Stomach (tissue), 9 donors: ENCODE data around the gene JAGN1. TPM values are rescaled to one million over a fixed set of nuclear protein-coding genes. Genes with fewer than 3 reads are reported as not detected.
"Not testable (repeated sequence)": the region's sequence is repeated elsewhere in the genome, so short reads cannot be mapped to it uniquely, and the experiment has no call there.

Source experiments
- DNase-seq, 2 donors: peaks; one replicate each; pipeline versions ENCODE4 v3.0.0 to v3.0.0-alpha.2; 2013 to 2019
- H3K27ac ChIP-seq, 5 donors: fragments of 200-600 bp in 4 of 5; sonication (generic) in 4 of 5; one replicate each; pipeline ENCODE4 v1.5.1; 2013 to 2019; ENCODE audit warnings: mild to moderate bottlenecking in 1 of 5, moderate library complexity in 1 of 5
- H3K27me3 ChIP-seq, 3 donors: fragments of 200-600 bp; sonication (generic); one replicate each; pipeline ENCODE4 v1.5.1; 2017 to 2019; ENCODE audit warnings: mixed run types in 1 of 3
- H3K36me3 ChIP-seq, 4 donors: fragments of 200-600 bp; sonication (generic); 1 replicate in 3 of 4; 2 replicates in 1 of 4; pipeline ENCODE4 v1.5.1; 2016 to 2019
- H3K4me1 ChIP-seq, 4 donors: fragments of 200-600 bp; sonication (generic); one replicate each; pipeline ENCODE4 v1.5.1; 2016 to 2019
- H3K4me3 ChIP-seq, 4 donors: fragments of 200-600 bp; sonication (generic) in 3 of 4; one replicate each; pipeline ENCODE4 v1.5.1; 2016 to 2019; ENCODE audit warnings: mild to moderate bottlenecking in 1 of 4
- H3K9me3 ChIP-seq, 4 donors: fragments of 200-600 bp; sonication (generic); one replicate each; pipeline ENCODE4 v1.5.1; 2016 to 2019
- EP300 ChIP-seq: sonication (generic); formaldehyde crosslinking; IDR thresholded peaks from one replicate; pipeline ENCODE4 v1.6.1; 2017; ENCODE audit warnings: antibody characterized with exemption
- POLR2A ChIP-seq, 4 donors: fragments of 450-650 bp; IDR thresholded peaks; one replicate each; pipeline ENCODE4 v1.6.1; 2016; ENCODE audit warnings: antibody characterized with exemption in 4 of 4, control low read depth in 2 of 4, mild to moderate bottlenecking in 1 of 4, moderate library complexity in 1 of 4
- POLR2AphosphoS5 ChIP-seq, 3 donors: sonication (generic); formaldehyde crosslinking; IDR thresholded peaks; one replicate each; pipeline ENCODE4 v1.6.1; 2016; ENCODE audit warnings: antibody characterized with exemption in 3 of 3
- WGBS, 5 donors: extraction: QIAGEN DNeasy Blood & Tissue Kit in 3 of 5; methylation state at CpG; one replicate each; pipeline versions ENCODE4 v1.1.5 to v1.1.7; 2013 to 2018; 5-methylcytosine and 5-hydroxymethylcytosine counted together
- intact Hi-C: fragments of 100-400 bp; cut with DNase I; formaldehyde crosslinking; loops from one replicate; pipeline ENCODE4 v1.15.1; 2023; ENCODE audit warnings: low total_unique reads
- polyA plus RNA-seq, 3 donors: library from polyadenylated mRNA; stranded (reverse); fragments of 200-250 nt; gene quantifications; one replicate each; pipeline ENCODE4 v1.2.3, GENCODE V29; 2013
- total RNA-seq, 5 donors: library from RNA; depleted of rRNA; stranded (reverse); fragments of >200 nt; gene quantifications; one replicate each; pipeline versions ENCODE4 v1.1.0 to v1.2.3, GENCODE V29; 2014 to 2016
- TF ChIP-seq, protein P1 (sequence below), 7 experiments: fragments of 450-650 bp in 4 of 7; fragments of 200-600 bp in 3 of 7; sonication (generic) in 3 of 7; IDR thresholded peaks; one replicate each; pipeline ENCODE4 v1.5.1; 2016 to 2019; ENCODE audit warnings: antibody characterized with exemption in 7 of 7, control low read depth in 2 of 7, mild to moderate bottlenecking in 1 of 7
- donor health status: healthy with polysubstance abuse.
- donor health status: Bipolar disorder and iron deficiency.
- donor health status: healthy.

JAGN1 gene
- total and polyA plus RNA-seq, 8 donors = 9.4 to 56.6 (median 26.5) TPM; not detected in 1

DNA sequence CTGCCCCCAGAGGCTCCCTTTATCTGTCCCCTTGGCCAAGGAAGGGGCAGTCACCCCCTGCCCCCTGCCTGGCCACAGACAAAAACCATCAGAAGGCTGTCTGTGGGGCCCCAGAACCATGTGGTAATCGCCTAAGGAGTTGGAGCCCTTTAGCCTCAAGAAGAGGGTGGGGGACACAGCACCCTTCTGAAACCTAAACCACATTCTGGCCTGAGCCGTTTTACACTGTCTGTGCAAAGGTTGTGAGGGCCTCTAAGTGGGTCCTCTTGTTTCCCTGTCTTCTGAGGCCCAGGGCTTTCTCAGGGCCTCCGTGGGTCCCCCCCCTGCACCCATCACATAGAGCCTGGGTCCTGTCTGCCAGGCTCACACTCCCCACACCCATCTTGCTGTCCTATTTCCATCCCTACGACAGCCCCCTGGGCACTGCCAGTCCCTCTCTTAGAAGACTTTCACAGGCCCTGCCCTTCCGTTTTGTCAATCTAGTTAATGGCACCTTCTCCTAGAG, 28.7 kb upstream of the JAGN1 start:
- Histone ChIP-seq H3K27ac (peak overlapping the region in 2 of 5 donors; percentile 62 to 86), H3K4me3 (no peak overlapping the region), H3K9me3 (no peaks in the 10 kb centered on the region), H3K4me1 (peaks cover 14 to 40% (median 24%) of the 10 kb centered on the region in 4 donors), H3K36me3 (no peaks in the 10 kb centered on the region), H3K27me3 (no peaks in the 10 kb centered on the region)
- WGBS, 5 donors = 86 to 92% (median 89%) methylated on average over 5 of the region's 5 CpGs
- intact Hi-C loops = no loop called here
- no peak for TF ChIP-seq POLR2AphosphoS5 (IDR thresholded peaks at IDR 0.05)
- TF ChIP-seq POLR2A (IDR thresholded peaks at IDR 0.05) = no peak
- no peak for TF ChIP-seq EP300
- no peak for DNase-seq

DNA sequence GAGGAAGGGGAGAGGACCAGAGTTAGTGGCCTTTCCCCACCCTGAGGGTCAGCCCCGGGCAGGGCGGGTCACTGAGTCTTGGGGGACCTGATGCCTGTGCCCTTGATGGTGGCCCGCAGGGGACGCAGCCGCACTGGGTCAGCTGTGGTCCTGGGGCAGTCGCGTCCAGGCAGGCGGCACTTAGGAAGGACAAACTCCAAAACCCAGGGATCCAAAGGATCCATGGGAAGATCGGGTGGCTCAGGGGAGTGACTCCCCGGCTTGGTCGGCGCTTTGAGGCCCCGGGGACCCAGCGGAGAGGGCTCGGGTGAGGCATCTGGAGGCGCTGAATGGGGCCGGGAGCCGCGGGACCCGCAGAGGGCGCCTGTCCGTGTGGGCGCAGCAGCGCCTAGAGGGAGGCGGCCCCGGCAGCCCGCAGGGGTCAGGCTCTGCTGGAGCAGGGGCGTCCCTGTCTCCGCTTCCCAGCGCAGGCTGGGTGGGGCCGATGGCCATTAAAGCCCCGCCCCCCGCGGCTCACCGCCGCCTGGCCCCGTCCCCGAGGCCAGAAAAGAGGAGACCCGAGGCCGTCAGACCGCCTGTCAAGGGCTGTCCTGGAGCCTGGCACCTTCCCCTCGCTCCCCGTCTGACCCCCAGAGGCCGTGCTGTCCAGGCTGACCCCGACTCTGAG, 27.9 kb upstream of the JAGN1 start:
- 8 to 21% (median 12%) methylated on average over 19 to 45 of the region's 45 CpGs for WGBS, 5 donors
- H3K4me1 ChIP-seq = peaks cover 14 to 43% (median 24%) of the 10 kb centered on the region in 4 donors
- intact Hi-C loops = no loop called here
- peak overlapping the region in 3 of 5 donors; percentile 35 to 86 (median 62) for H3K27ac ChIP-seq
- no peaks in the 10 kb centered on the region for H3K9me3 ChIP-seq
- peak; percentile 66 to 85 for DNase-seq
- H3K36me3 ChIP-seq = no peaks in the 10 kb centered on the region
- H3K4me3 ChIP-seq = peak overlapping the region; percentile 42 to 55 (median 48)
- TF ChIP-seq, protein P1, sequence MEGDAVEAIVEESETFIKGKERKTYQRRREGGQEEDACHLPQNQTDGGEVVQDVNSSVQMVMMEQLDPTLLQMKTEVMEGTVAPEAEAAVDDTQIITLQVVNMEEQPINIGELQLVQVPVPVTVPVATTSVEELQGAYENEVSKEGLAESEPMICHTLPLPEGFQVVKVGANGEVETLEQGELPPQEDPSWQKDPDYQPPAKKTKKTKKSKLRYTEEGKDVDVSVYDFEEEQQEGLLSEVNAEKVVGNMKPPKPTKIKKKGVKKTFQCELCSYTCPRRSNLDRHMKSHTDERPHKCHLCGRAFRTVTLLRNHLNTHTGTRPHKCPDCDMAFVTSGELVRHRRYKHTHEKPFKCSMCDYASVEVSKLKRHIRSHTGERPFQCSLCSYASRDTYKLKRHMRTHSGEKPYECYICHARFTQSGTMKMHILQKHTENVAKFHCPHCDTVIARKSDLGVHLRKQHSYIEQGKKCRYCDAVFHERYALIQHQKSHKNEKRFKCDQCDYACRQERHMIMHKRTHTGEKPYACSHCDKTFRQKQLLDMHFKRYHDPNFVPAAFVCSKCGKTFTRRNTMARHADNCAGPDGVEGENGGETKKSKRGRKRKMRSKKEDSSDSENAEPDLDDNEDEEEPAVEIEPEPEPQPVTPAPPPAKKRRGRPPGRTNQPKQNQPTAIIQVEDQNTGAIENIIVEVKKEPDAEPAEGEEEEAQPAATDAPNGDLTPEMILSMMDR (IDR thresholded peaks at IDR 0.05) = peak in 5 of 7 experiments; percentile 7 to 62 (median 31)
- TF ChIP-seq POLR2AphosphoS5 (IDR thresholded peaks at IDR 0.05) = no peak
- no peaks in the 10 kb centered on the region for H3K27me3 ChIP-seq

DNA sequence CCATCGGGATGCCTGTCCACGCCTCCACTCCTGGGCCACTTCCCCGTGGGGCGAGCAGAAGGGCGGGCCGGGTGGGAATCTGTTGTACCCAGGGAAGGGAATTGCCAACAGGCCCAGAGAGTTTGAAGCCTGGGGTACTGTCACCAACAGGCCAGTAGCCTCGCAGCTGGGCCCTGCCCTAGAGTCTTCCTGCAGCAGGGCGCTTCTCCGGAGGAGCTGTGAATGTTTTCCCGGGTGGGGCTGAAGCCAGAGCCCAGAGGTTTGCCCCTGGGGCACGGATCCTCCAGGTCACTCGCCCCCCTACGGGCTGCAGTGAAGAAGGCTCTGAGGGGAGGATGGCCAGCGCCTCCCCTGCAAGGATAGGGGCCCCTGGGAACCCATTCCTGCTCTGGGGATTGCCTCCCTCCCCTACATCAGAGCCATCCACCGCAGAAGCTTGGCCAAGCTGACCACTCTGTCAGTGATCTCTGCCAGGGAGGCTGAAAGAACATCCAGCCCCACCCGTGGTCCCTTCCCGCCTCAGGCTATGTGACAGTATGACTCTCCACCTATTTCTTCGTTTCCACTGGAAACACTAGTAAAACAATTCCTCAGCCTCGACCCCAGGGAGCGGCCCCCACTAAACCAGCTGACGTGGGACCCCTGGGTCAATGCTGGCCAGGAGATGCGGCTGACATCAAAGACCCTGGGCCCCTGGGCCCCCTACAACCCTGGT, 27.2 kb upstream of the JAGN1 start:
- H3K36me3 ChIP-seq = no peaks in the 10 kb centered on the region
- TF ChIP-seq POLR2AphosphoS5 (IDR thresholded peaks at IDR 0.05) (no peak), EP300 (no peak)
- TF ChIP-seq, protein P1 (IDR thresholded peaks at IDR 0.05) = no peak
- no peaks in the 10 kb centered on the region for H3K9me3 ChIP-seq
- no peaks in the 10 kb centered on the region for H3K27me3 ChIP-seq
- peak overlapping the region in 4 of 5 donors; percentile 35 to 86 (median 74) for H3K27ac ChIP-seq
- DNase-seq = no peak
- WGBS, 5 donors = 61 to 94% (median 70%) methylated on average over 5 to 22 of the region's 22 CpGs
- peaks cover 14 to 43% (median 24%) of the 10 kb centered on the region in 4 donors for H3K4me1 ChIP-seq
- H3K4me3 ChIP-seq = peak overlapping the region; percentile 42 to 55 (median 48)
- intact Hi-C loops = no loop called here

DNA sequence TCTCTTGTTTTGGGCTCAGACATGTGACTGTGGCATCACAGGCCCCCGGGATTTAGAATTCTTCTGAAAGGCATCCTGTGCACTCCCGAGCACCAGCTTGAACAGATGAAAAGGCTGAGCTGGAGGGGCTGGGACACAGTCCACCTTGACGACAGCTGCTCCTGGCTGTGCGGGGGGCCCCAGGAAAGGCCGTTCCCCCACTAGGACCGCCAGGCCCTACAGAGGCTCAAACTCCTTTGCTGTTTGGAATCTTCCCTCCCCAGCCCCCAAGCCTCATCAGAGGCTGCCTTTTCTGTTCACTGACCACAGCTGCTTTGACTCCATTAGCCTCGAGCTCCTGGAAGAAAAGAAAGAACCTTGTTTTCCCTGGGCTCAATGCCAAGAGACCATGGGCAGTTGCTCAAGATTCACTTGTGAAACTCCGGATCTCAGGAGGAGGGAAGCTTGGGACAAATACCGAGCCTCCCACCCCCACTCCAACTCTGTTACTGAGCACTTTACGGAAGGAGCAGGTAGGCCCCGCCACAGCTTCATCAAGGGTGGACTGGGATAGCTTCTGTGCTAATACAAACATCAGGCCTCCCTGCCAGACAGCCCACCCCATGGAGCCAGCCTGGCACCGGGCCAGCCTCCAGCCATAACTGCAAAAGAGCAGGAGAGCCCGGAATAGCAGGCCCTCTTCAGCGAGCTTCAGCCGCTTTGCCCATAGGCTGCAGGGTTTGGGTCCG, 26.0 kb upstream of the JAGN1 start:
- intact Hi-C loops = no loop called here
- H3K27ac ChIP-seq = peak overlapping the region in 4 of 5 donors; percentile 68 to 86 (median 76)
- DNase-seq = peak; percentile 48 to 88
- H3K9me3 ChIP-seq = no peaks in the 10 kb centered on the region
- H3K36me3 ChIP-seq = no peaks in the 10 kb centered on the region
- peaks cover 14 to 43% (median 24%) of the 10 kb centered on the region in 4 donors for H3K4me1 ChIP-seq
- H3K27me3 ChIP-seq = no peaks in the 10 kb centered on the region
- 51 to 60% (median 57%) methylated on average over 15 to 16 of the region's 16 CpGs for WGBS, 5 donors
- H3K4me3 ChIP-seq = peak overlapping the region in 2 of 4 donors; percentile 1 to 18
- no peak for TF ChIP-seq POLR2A (IDR thresholded peaks at IDR 0.05)
- no peak for TF ChIP-seq EP300
- TF ChIP-seq, protein P1 (IDR thresholded peaks at IDR 0.05) = no peak
- peak in 1 of 3 donors; percentile 17 for TF ChIP-seq POLR2AphosphoS5 (IDR thresholded peaks at IDR 0.05)

DNA sequence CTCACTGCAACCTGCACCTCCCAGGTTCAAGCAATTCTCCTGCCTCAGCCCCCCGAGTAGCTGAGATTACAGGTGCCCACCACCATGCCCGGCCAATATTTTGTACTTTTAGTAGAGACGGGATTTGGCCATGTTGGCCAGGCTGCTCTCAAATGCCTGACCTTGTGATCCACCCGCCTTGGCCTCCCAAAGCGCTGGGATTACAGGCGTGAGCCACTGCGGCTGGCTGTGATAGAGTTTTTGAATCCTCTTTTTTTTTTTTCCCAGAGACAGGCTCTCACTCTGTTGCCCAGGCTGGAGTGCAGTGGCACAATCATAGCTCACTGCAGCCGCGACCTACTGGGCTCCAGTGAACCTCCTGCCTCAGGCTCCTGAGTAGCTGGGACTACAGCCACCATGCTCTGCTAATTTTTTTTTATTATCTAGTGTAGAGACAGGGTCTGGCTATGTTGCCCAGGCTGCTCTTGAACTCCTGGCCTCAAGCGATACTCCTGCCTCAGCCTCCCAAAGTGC, 25.2 kb upstream of the JAGN1 start:
- H3K9me3 ChIP-seq, H3K36me3 ChIP-seq, intact Hi-C loops, H3K4me3 ChIP-seq, H3K27me3 ChIP-seq, DNase-seq: not testable (repeated sequence)
- WGBS, 5 donors = 80 to 91% (median 88%) methylated on average over 10 of the region's 10 CpGs
- Histone ChIP-seq H3K4me1 (peaks cover 14 to 43% (median 24%) of the 10 kb centered on the region in 4 donors), H3K27ac (peak overlapping the region in 4 of 5 donors; percentile 68 to 86 (median 76))
